ENCODE results near the gene VWA7. TPM values are rescaled to one million over a fixed set of nuclear protein-coding genes. Genes with fewer than 3 reads are reported as not detected.
"Not testable (repeated sequence)": the region's sequence is repeated elsewhere in the genome, so short reads cannot be mapped to it uniquely, and the experiment has no call there.

The VWA7 gene
- total RNA-seq = 0.31 TPM

GRCh38 chr6:31776989-31777666 lies at the start of gene VWA7:
VWA7 (minus strand) TSS chr6:31777328; CDS start chr6:31776779, 549 bp downstream.
- Histone ChIP-seq H3K27me3 (ENCODE audit: insufficient read depth, low read length) (no peaks in the 10 kb centered on the region), H3K4me3 (ENCODE audit: low read length) (no peak within 1 kb of the TSS), H3K9me3 (ENCODE audit: low read depth, low read length) (no peaks in the 10 kb centered on the region), H3K4me1 (ENCODE audit: insufficient read depth, low read length) (peaks cover 30% of the 10 kb centered on the region)

GRCh38 chr6:31826793-31827285 lies 49.7 kb upstream of the VWA7 start:
- Histone ChIP-seq H3K4me1 (ENCODE audit: insufficient read depth, low read length) (peaks cover 58% of the 10 kb centered on the region), H3K4me3 (ENCODE audit: low read length) (peak overlapping the region; percentile 61), H3K27me3 (ENCODE audit: insufficient read depth, low read length) (no peaks in the 10 kb centered on the region), H3K9me3 (ENCODE audit: low read depth, low read length) (no peaks in the 10 kb centered on the region)

- H3K27me3 ChIP-seq (ENCODE audit: insufficient read depth, low read length) = no peaks in the 10 kb centered on the region
- H3K4me3 ChIP-seq (ENCODE audit: low read length) = no peak overlapping the region
- H3K4me1 ChIP-seq (ENCODE audit: insufficient read depth, low read length) = peaks cover 56% of the 10 kb centered on the region
- H3K9me3 ChIP-seq (ENCODE audit: low read depth, low read length) = no peaks in the 10 kb centered on the region
Observed at GRCh38 chr6:31825553-31825952, 48.4 kb upstream of the VWA7 start.

- H3K4me1 ChIP-seq (ENCODE audit: insufficient read depth, low read length) = peaks cover 66% of the 10 kb centered on the region
- H3K9me3 ChIP-seq (ENCODE audit: low read depth, low read length); H3K27me3 ChIP-seq (ENCODE audit: insufficient read depth, low read length); H3K4me3 ChIP-seq (ENCODE audit: low read length): not testable (repeated sequence)
Observed at GRCh38 chr6:31823592-31824196, 46.6 kb upstream of the VWA7 start.

GRCh38 chr6:31822036-31822821 lies 45.1 kb upstream of the VWA7 start:
- Histone ChIP-seq H3K4me1 (ENCODE audit: insufficient read depth, low read length) (peaks cover 75% of the 10 kb centered on the region), H3K9me3 (ENCODE audit: low read depth, low read length) (no peaks in the 10 kb centered on the region), H3K27me3 (ENCODE audit: insufficient read depth, low read length) (no peaks in the 10 kb centered on the region), H3K4me3 (ENCODE audit: low read length) (peak overlapping the region; percentile 62)

- Histone ChIP-seq H3K27me3 (ENCODE audit: insufficient read depth, low read length) (no peaks in the 10 kb centered on the region), H3K9me3 (ENCODE audit: low read depth, low read length) (no peaks in the 10 kb centered on the region), H3K4me3 (ENCODE audit: low read length) (peak overlapping the region; percentile 62), H3K4me1 (ENCODE audit: insufficient read depth, low read length) (peaks cover 70% of the 10 kb centered on the region)
Observed at GRCh38 chr6:31821301-31822035, 44.3 kb upstream of the VWA7 start.

GRCh38 chr6:31820399-31820798 lies 43.3 kb upstream of the VWA7 start:
- H3K4me1 ChIP-seq (ENCODE audit: insufficient read depth, low read length) = peaks cover 64% of the 10 kb centered on the region
- not testable (repeated sequence) for H3K27me3 ChIP-seq (ENCODE audit: insufficient read depth, low read length); H3K4me3 ChIP-seq (ENCODE audit: low read length); H3K9me3 ChIP-seq (ENCODE audit: low read depth, low read length)

GRCh38 chr6:31819871-31820299 lies 42.8 kb upstream of the VWA7 start:
- Histone ChIP-seq H3K9me3 (ENCODE audit: low read depth, low read length) (no peaks in the 10 kb centered on the region), H3K27me3 (ENCODE audit: insufficient read depth, low read length) (no peaks in the 10 kb centered on the region), H3K4me3 (ENCODE audit: low read length) (no peak overlapping the region), H3K4me1 (ENCODE audit: insufficient read depth, low read length) (peaks cover 64% of the 10 kb centered on the region)

GRCh38 chr6:31817929-31818511 lies 40.9 kb upstream of the VWA7 start:
- not testable (repeated sequence) for H3K9me3 ChIP-seq (ENCODE audit: low read depth, low read length); H3K27me3 ChIP-seq (ENCODE audit: insufficient read depth, low read length)
- Histone ChIP-seq H3K4me1 (ENCODE audit: insufficient read depth, low read length) (peaks cover 62% of the 10 kb centered on the region), H3K4me3 (ENCODE audit: low read length) (peak overlapping the region; percentile 67)

GRCh38 chr6:31817133-31817928 lies 40.2 kb upstream of the VWA7 start:
- Histone ChIP-seq H3K4me3 (ENCODE audit: low read length) (peak overlapping the region; percentile 67), H3K4me1 (ENCODE audit: insufficient read depth, low read length) (peaks cover 62% of the 10 kb centered on the region)
- not testable (repeated sequence) for H3K9me3 ChIP-seq (ENCODE audit: low read depth, low read length)

GRCh38 chr6:31815025-31815838 lies 38.1 kb upstream of the VWA7 start, which contains the start of the genes HSPA1A and HSPA1L:
HSPA1A (plus strand) TSS chr6:31815543; CDS start chr6:31815757, 214 bp downstream.
HSPA1L (minus strand) TSS chr6:31815283; CDS start chr6:31811972, 3,311 bp downstream.
- Histone ChIP-seq H3K4me1 (ENCODE audit: insufficient read depth, low read length) (peaks cover 49% of the 10 kb centered on the region), H3K9me3 (ENCODE audit: low read depth, low read length) (no peaks in the 10 kb centered on the region), H3K27me3 (ENCODE audit: insufficient read depth, low read length) (no peaks in the 10 kb centered on the region), H3K4me3 (ENCODE audit: low read length) (peak within 1 kb of the TSS; percentile 64)

More at GRCh38 chr6:31817133-31817928, 40.2 kb upstream of the VWA7 start:
- not testable (repeated sequence) for H3K27me3 ChIP-seq (ENCODE audit: insufficient read depth, low read length)

- H3K4me3 ChIP-seq (ENCODE audit: low read length) = peak overlapping the region; percentile 64
- no peaks in the 10 kb centered on the region for H3K27me3 ChIP-seq (ENCODE audit: insufficient read depth, low read length)
Observed at GRCh38 chr6:31814677-31815024, 37.5 kb upstream of the VWA7 start.

GRCh38 chr6:31813465-31813849 lies 36.3 kb upstream of the VWA7 start:
- Histone ChIP-seq H3K4me3 (ENCODE audit: low read length) (no peak overlapping the region), H3K9me3 (ENCODE audit: low read depth, low read length) (no peaks in the 10 kb centered on the region), H3K4me1 (ENCODE audit: insufficient read depth, low read length) (peaks cover 31% of the 10 kb centered on the region), H3K27me3 (ENCODE audit: insufficient read depth, low read length) (no peaks in the 10 kb centered on the region)

More at GRCh38 chr6:31814677-31815024, 37.5 kb upstream of the VWA7 start:
- Histone ChIP-seq H3K9me3 (ENCODE audit: low read depth, low read length) (no peaks in the 10 kb centered on the region), H3K4me1 (ENCODE audit: insufficient read depth, low read length) (peaks cover 43% of the 10 kb centered on the region)
